CD14-positive monocyte (primary cell): ENCODE data around the gene ACTR10. TPM values are rescaled to one million over a fixed set of nuclear protein-coding genes. Genes with fewer than 3 reads are reported as not detected.
A peak's percentile ranks its signal among the peaks of the same experiment; 100 is the strongest.

ENCODE experiments used
- DNase-seq, 3 donors: peaks; one replicate each; pipeline ENCODE4 v3.0.0-alpha.2; 2011 to 2022
- H2AFZ ChIP-seq: 2 replicates; pipeline ENCODE4 v1.6.0; 2012; ENCODE audit warnings: mild to moderate bottlenecking, low read depth, low read length, inconsistent platforms; ENCODE audit not compliant: insufficient read depth, poor library complexity, severe bottlenecking
- H3K27ac ChIP-seq, 2 donors: 1 replicate in 1 of 2; 2 replicates in 1 of 2; pipeline ENCODE4 v1.5.1; 2012 to 2013; ENCODE audit warnings: low read length in 2 of 2, control low read depth in 1 of 2, inconsistent platforms in 1 of 2, low read depth in 1 of 2, mild to moderate bottlenecking in 1 of 2
- H3K27me3 ChIP-seq, 2 donors: one replicate each; pipeline versions ENCODE4 v1.6.0 to v1.6.1; 2011 to 2013; ENCODE audit warnings: low read length in 2 of 2; ENCODE audit not compliant: control insufficient read depth in 2 of 2, insufficient read depth in 2 of 2
- H3K36me3 ChIP-seq, 2 donors: replicated peaks in 1 of 2; 1 replicate in 1 of 2; 2 replicates in 1 of 2; pipeline versions ENCODE4 v1.5.1 to v1.6.1; 2012 to 2013; ENCODE audit warnings: low read length in 2 of 2, control low read depth in 1 of 2, inconsistent platforms in 1 of 2, mild to moderate bottlenecking in 1 of 2; ENCODE audit not compliant: insufficient read depth in 2 of 2, control insufficient read depth in 1 of 2
- H3K4me1 ChIP-seq, 2 donors: 1 replicate in 1 of 2; 2 replicates in 1 of 2; pipeline versions ENCODE4 v1.5.1 to v1.6.1; 2012 to 2013; ENCODE audit warnings: low read length in 2 of 2, control low read depth in 1 of 2, inconsistent platforms in 1 of 2, mild to moderate bottlenecking in 1 of 2, moderate library complexity in 1 of 2; ENCODE audit not compliant: insufficient read depth in 2 of 2, control insufficient read depth in 1 of 2
- H3K4me2 ChIP-seq: replicated peaks from 2 replicates; pipeline ENCODE3; 2012; ENCODE audit warnings: low read length, moderate library complexity, mild to moderate bottlenecking; ENCODE audit not compliant: poor library complexity, severe bottlenecking; ENCODE audit errors: extremely low read depth
- H3K4me3 ChIP-seq, 3 experiments: fragments of 200-600 bp in 1 of 3; sonication (generic) in 1 of 3; replicated peaks in 1 of 3; 1 replicate in 2 of 3; 2 replicates in 1 of 3; pipeline ENCODE4 v1.5.1; 2011 to 2013; ENCODE audit warnings: low read length in 3 of 3, mild to moderate bottlenecking in 3 of 3, control low read depth in 2 of 3, low read depth in 2 of 3, inconsistent platforms in 1 of 3, moderate library complexity in 1 of 3
- H3K79me2 ChIP-seq: 2 replicates; pipeline ENCODE4 v1.6.0; 2012; ENCODE audit warnings: mild to moderate bottlenecking, control low read depth, inconsistent platforms, low read length, moderate library complexity; ENCODE audit not compliant: insufficient read depth
- H3K9ac ChIP-seq: 2 replicates; pipeline ENCODE4 v1.6.0; 2017; ENCODE audit warnings: low read length, mild to moderate bottlenecking; ENCODE audit not compliant: insufficient read depth, poor library complexity, severe bottlenecking
- H3K9me3 ChIP-seq, 2 donors: replicated peaks in 1 of 2; 1 replicate in 1 of 2; 2 replicates in 1 of 2; pipeline versions ENCODE4 v1.5.1 to v1.6.1; 2012 to 2013; ENCODE audit warnings: low read length in 2 of 2, control low read depth in 1 of 2; ENCODE audit not compliant: control insufficient read depth in 1 of 2, insufficient read depth in 1 of 2
- H4K20me1 ChIP-seq: 2 replicates; pipeline ENCODE4 v1.6.0; 2012; ENCODE audit warnings: mild to moderate bottlenecking, low read length, control low read depth, moderate library complexity; ENCODE audit not compliant: insufficient read depth
- H3K27ac Mint-ChIP-seq, 7 donors: one replicate each; pipeline ENCODE4 v1.8.0; 2020; ENCODE audit warnings: mild to moderate bottlenecking in 7 of 7, mixed read lengths in 7 of 7, moderate library complexity in 6 of 7, inconsistent platforms in 2 of 7
- H3K27me3 Mint-ChIP-seq, 3 donors: one replicate each; pipeline ENCODE4 v1.8.0; 2021 to 2022; ENCODE audit warnings: low read depth in 3 of 3, mild to moderate bottlenecking in 3 of 3, mixed read lengths in 3 of 3, moderate library complexity in 3 of 3, inconsistent platforms in 1 of 3
- H3K36me3 Mint-ChIP-seq, 2 donors: one replicate each; pipeline ENCODE4 v1.8.0; 2020; ENCODE audit warnings: mixed read lengths in 2 of 2, inconsistent platforms in 1 of 2, mild to moderate bottlenecking in 1 of 2
- H3K4me1 Mint-ChIP-seq: one replicate; pipeline ENCODE4 v1.8.0; 2020; ENCODE audit warnings: mild to moderate bottlenecking, mixed read lengths
- H3K4me3 Mint-ChIP-seq, 2 donors: one replicate each; pipeline ENCODE4 v1.8.0; 2020; ENCODE audit warnings: mild to moderate bottlenecking in 2 of 2, mixed read lengths in 2 of 2, moderate library complexity in 1 of 2
- H3K9me3 Mint-ChIP-seq, 7 donors: one replicate each; pipeline ENCODE4 v1.8.0; 2020 to 2022; ENCODE audit warnings: mixed read lengths in 7 of 7, mild to moderate bottlenecking in 6 of 7, moderate library complexity in 6 of 7, inconsistent platforms in 2 of 7
- CTCF ChIP-seq: fragments of 200-600 bp; IDR thresholded peaks from one replicate; pipeline ENCODE4 v1.8.0; 2022; ENCODE audit warnings: antibody characterized with exemption, mild to moderate bottlenecking
- WGBS: methylation state at CpG from one replicate; pipeline ENCODE4 v1.1.5; 2013; ENCODE audit warnings: missing lambda C conversion rate; ENCODE audit not compliant: insufficient coverage; 5-methylcytosine and 5-hydroxymethylcytosine counted together
- intact Hi-C, 2 donors: fragments of 100-400 bp; cut with micrococcal nuclease; formaldehyde crosslinking; loops; one replicate each; pipeline versions ENCODE4 v1.15.0 to v1.15.1; 2023
- polyA plus RNA-seq, 3 donors: library from polyadenylated mRNA; depleted of rRNA in 1 of 3; unstranded in 2 of 3; stranded (reverse) in 1 of 3; fragments of 300-500 nt in 2 of 3; fragments of >200 nt in 1 of 3; fragmentation: Illumina TruSeq in 2 of 3; gene quantifications; 1 replicate in 2 of 3; 2 replicates in 1 of 3; pipeline ENCODE4 v1.2.3, GENCODE V29; 2012 to 2021

ACTR10 gene
- polyA plus RNA-seq, 3 donors = 33.8 to 91.7 (median 83.3) TPM

GRCh38 chr14:58244556-58245387, 44.8 kb downstream of the ACTR10 start, which contains the start of gene PSMA3:
Gene PSMA3, plus strand, starts transcription at chr14:58244843. Its CDS starts 78 bp downstream, at chr14:58244921.
- Histone ChIP-seq H2AFZ (peak within 1 kb of the TSS; percentile 97), H3K4me2 (peak within 1 kb of the TSS; percentile 95), H3K4me3 (peak within 1 kb of the TSS; percentile 76 to 100 (median 96)), H4K20me1 (peaks cover 48% of the 10 kb centered on the region), H3K27me3 (no peaks in the 10 kb centered on the region), H3K9ac (peak within 1 kb of the TSS; percentile 99), H3K9me3 (no peaks in the 10 kb centered on the region), H3K27ac (peak within 1 kb of the TSS; percentile 92 to 100), H3K4me1 (peaks cover 4 to 27% of the 10 kb centered on the region in 2 donors), H3K79me2 (peaks cover 52% of the 10 kb centered on the region), H3K36me3 (peaks cover 13 to 28% of the 10 kb centered on the region in 2 donors)
- H3K36me3 Mint-ChIP-seq = peaks cover 7 to 23% of the 10 kb centered on the region in 2 donors
- TF ChIP-seq CTCF = no peak
- under 1% methylated on average over 38 of the region's 50 CpGs for WGBS
- peak within 1 kb of the TSS; percentile 96 to 99 for H3K4me3 Mint-ChIP-seq
- peak; percentile 96 to 97 (median 97) for DNase-seq
- H3K4me1 Mint-ChIP-seq = peaks cover 31% of the 10 kb centered on the region
- peak within 1 kb of the TSS; percentile 98 to 100 (median 99) for H3K27ac Mint-ChIP-seq
- intact Hi-C loops = loop anchor here (2.0 to 10.0 kb wide), 4 partner anchors 38 to 180 kb away; partner anchors contain the start of genes ARID4A (in 2 of the 2), KIAA0586 (in 1 of the 2) and TIMM9 (in 1 of the 2)
- H3K27me3 Mint-ChIP-seq = no peaks in the 10 kb centered on the region
- H3K9me3 Mint-ChIP-seq = no peaks in the 10 kb centered on the region

GRCh38 chr14:58245562-58245961, 45.6 kb downstream of the ACTR10 start:
- no peaks in the 10 kb centered on the region for H3K27me3 ChIP-seq
- intact Hi-C loops = loop anchor here (2.0 to 10.0 kb wide), 2 partner anchors 53 to 179 kb away; partner anchors contain the start of genes ARID4A (in 1 of the 2), KIAA0586 (in 1 of the 2) and TIMM9 (in 1 of the 2)
- peak overlapping the region; percentile 95 for H3K4me2 ChIP-seq
- peaks cover 55% of the 10 kb centered on the region for H4K20me1 ChIP-seq
- H3K9me3 ChIP-seq = no peaks in the 10 kb centered on the region
- Mint-ChIP-seq H3K4me3 (peak overlapping the region; percentile 96 to 99), H3K27ac (peak overlapping the region; percentile 98 to 100 (median 99)), H3K4me1 (peaks cover 30% of the 10 kb centered on the region), H3K9me3 (no peaks in the 10 kb centered on the region), H3K36me3 (peaks cover 12 to 31% of the 10 kb centered on the region in 2 donors), H3K27me3 (no peaks in the 10 kb centered on the region)
- peaks cover 59% of the 10 kb centered on the region for H3K79me2 ChIP-seq
- peak overlapping the region; percentile 97 for H2AFZ ChIP-seq
- peaks cover 4 to 27% of the 10 kb centered on the region in 2 donors for H3K4me1 ChIP-seq
- H3K4me3 ChIP-seq = peak overlapping the region; percentile 76 to 100 (median 96)
- no peak for DNase-seq
- no CpG with 5 or more reads among the region's 3 CpGs for WGBS
- no peak for TF ChIP-seq CTCF
- H3K27ac ChIP-seq = peak overlapping the region in 1 of 2 donors; percentile 100
- H3K9ac ChIP-seq = peak overlapping the region; percentile 99
- H3K36me3 ChIP-seq = peaks cover 16 to 36% of the 10 kb centered on the region in 2 donors
